Lung microvascular endothelial cell (primary cell): ENCODE measurements around the gene EYA3. TPM values are rescaled to one million over a fixed set of nuclear protein-coding genes. Genes with fewer than 3 reads are reported as not detected.

ENCODE experiments used
- DNase-seq, 2 donors: peaks; one replicate each; pipeline versions ENCODE4 v3.0.0 to v3.0.0-alpha.2; 2010; ENCODE audit warnings: low read depth in 2 of 2
- total RNA-seq: library from RNA; depleted of rRNA; stranded (reverse); fragments of >200 nt; gene quantifications from 2 replicates; pipeline ENCODE4 v1.2.1, GENCODE V29; 2014

Gene EYA3, protein sequence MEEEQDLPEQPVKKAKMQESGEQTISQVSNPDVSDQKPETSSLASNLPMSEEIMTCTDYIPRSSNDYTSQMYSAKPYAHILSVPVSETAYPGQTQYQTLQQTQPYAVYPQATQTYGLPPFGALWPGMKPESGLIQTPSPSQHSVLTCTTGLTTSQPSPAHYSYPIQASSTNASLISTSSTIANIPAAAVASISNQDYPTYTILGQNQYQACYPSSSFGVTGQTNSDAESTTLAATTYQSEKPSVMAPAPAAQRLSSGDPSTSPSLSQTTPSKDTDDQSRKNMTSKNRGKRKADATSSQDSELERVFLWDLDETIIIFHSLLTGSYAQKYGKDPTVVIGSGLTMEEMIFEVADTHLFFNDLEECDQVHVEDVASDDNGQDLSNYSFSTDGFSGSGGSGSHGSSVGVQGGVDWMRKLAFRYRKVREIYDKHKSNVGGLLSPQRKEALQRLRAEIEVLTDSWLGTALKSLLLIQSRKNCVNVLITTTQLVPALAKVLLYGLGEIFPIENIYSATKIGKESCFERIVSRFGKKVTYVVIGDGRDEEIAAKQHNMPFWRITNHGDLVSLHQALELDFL
- 7.6 and 8.5 TPM in 2 replicates for total RNA-seq

DNA sequence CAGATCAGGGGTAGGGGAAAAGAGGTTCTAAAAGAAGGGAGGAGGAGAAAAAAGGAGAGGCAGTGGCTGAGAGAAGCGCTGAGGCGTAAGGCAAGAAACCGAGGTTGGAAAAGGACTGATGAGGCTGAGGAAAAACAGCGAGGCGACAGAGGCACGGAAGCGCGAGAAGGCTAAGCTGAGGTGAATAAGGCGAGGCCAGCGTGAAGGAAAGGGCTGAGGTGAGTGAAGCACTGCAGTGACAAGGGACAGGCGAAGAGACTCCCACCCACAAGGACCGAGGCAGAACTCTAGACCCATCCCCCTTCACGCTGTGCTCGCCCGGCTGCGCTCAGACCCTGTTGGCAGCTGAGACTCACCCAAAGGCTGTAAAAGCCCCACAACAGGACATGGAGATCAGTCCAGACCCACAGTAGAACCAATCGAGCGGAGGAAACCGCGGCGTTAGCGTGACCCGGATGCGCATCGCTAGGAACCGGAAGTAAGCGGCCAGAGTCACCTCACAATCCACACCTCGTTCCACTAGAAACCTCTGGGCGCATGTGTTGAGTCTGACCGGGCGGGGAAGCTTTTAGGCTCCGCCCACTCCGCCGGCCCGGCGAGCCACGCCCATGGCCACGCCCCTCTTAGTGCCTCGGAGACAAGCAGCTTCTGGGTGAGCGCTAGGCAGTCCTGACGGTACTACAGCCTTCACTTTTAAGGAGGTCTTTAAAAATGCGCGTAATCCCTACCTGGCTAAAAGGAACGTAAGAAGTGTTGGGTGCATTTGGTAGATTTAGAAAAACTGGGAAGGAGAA is at the start of gene EYA3:
Gene EYA3 (minus strand): TSS at position 443 of the 794 bp plus-strand sequence. CDS start 30,584 bp downstream, outside the sequence.
- peak; percentile 98 for DNase-seq

DNA sequence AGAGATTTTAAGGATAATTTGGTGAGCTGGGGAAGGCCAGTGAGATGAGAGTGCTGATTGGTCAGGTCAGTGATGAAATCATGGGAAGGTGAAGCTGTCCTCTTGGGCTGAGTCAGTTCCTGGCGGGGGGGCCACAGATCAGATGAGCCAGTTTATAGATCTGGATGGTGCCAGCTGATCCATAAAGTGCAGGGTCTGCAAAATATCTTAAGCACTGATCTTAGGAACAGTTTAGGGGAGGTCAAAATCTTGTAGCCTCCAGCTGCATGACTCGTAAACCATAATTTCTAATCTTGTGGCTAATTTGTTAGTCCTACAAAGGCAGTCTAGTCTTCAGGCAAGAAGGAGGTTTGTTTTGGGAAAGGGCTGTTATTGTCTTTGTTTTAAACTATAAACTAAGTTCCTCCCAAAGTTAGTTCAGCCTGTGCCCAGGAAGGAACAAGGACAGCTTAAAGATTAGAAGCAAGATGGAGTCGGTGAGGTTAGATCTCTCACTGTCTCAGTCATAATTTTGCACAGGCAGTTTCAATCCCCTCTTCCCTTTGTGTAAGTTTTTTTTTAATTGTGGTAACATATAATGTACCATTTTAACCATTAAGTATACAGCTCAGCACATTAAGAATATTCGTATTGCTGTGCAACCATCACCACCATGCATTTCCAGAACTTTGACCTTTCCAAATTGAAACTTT is 48.7 kb upstream of the EYA3 start:
- peak in 1 of 2 donors; percentile 24 for DNase-seq

DNA sequence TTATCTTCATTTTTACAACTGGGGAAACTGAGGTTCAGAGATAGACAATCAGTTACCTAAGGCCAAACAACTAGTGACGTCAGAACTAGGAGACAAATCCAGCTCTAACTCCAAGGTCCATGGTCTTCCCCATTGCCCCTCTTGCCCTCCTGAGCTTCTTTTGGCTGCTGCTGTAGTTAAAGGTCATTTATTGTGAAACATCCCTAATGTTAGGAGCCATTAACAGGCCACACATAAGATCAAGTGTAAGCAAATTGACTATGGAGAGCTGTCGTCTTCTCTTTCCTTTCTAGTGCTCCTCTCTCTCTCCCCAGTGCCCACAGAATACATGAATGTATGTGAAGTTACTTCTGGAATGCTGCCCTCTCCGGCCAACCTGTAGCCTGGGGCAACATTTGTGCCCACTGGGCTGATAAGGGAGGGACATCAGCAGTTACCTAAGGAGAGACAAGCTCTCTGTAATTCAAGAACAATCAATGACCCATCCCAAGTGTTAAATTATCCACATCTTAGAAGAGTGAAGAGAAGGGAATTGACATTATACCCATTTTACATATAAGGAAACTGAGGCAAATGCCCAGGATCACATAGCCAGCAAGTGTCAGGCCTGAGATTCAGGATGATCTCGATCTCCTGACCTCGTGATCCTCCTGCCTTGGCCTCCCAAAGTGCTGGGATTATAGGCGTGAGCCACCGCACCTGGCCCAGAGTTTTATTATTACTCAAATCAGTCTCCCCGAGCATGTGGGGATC is 47.9 kb upstream of the EYA3 start:
- DNase-seq = no peak

DNA sequence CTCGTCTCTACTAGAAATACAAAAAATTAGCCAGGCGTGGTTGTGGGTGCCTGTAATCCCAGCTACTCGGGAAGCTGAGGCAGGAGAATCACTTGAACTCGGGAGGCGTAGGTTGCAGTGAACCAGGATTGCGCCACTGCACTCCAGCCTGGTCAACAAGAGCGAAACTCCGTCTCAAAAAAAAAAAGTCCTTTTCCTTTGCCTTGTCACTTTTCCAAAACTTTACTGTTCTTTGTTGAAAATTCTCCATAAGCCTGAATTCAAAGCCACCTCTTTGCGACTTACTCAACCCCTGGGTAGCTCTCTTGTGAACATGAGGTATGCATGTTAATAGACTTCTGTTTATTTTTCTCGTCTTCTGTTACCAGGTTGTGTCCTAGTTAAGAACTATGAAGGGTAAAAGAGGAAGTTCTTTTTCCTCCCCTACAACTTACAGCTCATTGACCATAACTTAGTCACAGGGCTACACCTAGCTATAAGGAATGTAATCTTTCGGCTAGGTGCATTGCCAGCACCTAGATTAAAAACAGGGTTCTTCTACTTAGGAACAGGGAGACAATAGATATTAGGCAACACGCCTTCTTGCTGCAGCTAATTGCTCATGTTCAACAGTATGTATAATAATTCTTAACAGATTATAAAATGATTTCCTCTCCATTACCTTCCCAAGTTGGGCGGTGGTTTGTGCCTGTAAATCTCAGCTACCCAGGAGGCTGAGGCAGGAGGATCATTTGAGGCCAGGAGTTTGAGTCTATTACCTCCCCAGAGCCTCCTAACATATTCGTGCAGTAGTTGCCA is 47.2 kb upstream of the EYA3 start:
- no peak for DNase-seq

DNA sequence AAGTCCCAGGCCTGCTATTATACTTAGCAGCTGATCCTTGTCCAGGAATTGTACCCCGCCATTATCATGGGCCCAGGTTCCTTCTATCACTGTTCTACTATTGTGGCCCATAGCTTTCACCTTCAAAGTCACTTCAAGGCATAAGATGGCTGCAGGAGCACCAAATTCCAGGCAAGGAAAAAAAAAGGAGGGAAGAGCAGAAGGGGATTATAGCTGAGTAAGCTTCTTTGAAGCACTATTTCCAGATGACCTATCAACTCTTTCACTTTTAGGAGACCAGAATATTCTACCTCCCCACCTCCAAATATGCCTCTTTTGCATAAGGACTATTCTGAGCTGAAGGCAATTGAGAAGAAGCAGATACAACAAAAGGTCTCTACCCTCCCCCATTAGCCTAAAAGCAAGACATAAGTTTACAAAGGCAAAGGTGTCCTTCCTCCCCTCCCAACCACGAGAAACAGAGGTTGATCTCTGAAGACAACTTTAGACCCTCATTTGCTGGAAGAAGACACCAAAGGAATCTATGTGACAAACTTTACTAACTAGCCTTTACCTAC is 46.3 kb upstream of the EYA3 start:
- DNase-seq = no peak

DNA sequence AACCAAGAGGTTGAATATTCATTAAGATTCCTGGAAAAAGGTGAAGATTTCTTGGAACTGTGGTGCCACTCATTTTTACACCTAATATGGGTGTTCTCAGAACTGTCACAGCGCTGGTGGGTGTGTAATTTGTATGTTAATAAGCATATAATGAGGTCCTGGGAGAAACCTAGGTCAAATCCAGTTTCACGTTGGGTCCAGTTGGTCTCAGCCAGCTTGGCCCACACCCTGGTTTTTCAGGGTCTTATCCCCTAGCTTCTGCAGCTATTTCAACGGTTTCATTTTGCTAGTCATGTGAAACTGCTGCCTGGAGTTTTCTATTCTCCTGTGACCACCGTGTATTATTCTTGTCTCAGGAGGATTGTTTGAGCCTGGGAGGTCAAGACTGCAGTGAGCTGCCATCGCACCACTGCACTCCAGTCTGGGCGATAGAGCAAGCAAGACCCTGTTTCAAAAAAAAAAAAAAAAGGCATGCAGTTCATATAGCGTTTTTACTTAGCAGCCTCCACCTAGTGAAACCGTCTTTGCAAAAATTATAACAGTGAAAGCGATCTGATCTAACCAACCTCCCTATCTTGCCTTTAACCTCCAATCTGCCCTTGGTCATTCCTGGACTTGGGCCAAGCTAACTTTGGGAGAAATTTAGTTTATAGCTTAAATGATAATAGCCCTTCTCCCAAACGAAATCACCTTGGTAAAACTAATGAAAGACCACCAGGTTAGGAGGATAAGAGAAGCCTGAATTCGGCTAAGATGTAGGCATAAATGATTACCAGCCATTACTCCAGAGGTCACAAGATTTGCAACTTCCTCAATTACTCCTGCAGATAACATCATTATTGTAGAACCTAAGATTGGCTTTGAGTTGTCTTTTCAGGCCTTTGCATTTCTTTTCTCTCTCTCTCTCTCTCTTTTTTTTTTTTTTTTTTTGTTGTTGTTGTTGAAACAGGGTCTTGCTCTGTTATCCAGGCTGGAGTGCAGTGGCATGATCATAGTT is 44.1 kb upstream of the EYA3 start:
- no peak for DNase-seq

DNA sequence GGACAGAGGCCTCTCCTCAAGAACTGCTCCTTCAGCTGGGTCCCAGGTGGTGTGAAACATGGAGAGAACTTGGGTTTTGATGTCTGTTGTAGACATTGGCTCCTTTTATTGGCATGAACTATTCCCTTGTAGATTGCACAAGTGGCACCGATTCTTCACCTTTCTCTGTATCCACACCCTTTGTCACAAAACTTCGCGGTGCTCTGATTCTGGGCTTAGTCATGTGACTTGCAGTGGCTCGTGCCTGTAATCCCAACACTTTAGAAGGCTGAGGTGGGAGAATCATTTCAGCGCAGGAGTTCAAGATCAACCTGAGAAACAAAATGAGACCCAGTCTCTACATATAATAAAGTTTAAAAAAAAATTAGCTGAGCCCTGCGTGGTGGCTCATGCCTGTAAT is 42.5 kb upstream of the EYA3 start:
- no peak for DNase-seq

DNA sequence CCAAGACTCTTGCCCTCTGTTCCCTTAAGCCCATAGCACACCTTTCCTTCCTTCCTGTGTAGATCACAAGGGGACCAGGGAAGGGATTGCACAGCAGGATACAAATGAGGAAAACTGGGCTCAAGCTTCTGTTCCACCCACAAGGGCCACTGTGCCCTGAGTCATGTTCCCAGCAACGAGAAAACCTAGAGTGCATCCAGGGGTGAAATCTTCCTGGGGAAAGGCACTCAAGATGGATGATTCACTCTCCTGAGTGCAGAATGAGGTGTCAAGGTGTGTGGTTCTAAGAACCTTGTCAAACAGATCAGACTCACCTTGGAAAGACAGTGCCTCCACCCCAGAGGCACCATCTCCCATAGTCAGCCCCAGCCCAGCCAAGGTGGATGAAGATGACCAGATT is 40.7 kb upstream of the EYA3 start:
- peak in 1 of 2 donors; percentile 65 for DNase-seq

DNA sequence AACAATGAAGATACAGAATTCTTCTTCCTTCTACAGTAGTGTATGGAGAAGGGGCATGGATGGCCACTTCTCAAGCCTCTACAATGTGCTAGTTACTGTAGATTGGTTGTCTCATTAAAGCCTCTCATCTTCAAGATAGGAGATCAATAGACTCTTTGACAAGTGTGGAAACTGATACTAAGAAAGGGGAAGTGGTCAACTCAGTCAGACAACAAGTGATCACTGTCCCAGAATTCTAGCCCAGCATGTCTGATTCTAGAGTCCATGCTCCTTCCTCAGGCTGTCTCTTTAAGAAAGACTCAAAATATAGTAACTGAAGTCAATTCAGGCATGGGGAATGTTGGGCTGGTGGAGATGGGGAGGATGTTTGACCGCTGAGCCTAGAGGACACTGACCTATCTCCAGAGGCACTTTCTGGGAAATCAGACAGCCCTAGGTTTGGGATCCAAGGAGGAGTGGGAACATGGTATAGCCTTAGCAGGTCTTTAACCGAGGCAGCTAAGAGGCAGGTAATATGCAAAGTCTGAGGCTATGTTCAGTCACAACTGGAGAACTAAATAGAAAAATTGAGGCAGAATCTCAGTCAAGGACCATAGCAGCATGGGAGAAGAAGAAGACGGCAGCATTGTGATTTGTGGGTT is 39.3 kb upstream of the EYA3 start:
- DNase-seq = no peak

DNA sequence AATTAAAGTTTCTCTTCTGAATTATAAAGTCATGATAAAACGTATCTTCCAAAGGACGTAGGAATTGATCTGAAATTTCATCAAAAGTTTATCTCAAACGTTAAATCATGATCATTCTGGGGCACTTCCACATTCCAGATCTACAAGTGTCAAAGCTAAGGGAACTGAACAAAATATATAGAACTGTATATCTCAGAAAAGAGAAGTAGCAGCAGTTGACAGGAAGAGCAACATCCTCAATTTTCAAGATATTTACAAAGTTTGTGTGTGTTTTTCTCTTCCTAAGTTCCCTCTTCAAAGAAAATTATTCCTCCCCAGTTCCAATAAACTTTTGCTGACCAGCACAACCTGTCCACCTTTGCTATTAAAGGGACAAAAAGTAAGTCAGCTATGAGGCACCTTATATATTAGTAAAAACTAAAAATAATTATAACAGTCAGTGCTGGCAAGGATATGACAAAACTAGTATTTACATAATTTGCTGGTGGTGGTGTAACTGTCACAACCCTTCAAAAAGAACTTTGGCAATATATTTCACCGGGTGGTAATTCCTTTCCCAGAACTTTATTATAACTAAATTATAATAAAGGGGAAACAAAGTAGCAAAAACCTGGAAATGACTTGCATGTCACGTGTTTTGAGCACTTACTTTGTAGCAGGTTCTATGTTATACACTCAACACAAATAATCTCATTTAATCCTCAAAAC is 38.5 kb upstream of the EYA3 start:
- no peak for DNase-seq

DNA sequence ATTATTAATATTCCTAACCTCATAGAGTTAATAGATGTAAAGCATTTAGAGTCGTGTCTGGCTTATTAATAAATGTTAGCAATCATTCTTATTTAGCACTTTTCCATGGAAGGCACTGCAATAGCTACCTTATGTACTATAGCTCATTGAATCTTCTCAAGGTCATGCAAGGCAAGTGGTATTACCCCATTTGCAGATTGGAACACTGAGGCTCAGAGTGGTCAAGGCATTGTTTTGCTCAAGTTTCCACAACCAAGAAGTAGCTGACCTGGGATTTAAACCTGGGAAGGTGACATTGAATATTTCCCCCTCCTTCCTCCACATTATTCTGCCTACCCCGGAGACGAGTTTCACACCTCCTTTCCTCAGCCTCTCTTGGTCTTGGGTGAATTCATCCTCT is 37.8 kb upstream of the EYA3 start:
- no peak for DNase-seq

DNA sequence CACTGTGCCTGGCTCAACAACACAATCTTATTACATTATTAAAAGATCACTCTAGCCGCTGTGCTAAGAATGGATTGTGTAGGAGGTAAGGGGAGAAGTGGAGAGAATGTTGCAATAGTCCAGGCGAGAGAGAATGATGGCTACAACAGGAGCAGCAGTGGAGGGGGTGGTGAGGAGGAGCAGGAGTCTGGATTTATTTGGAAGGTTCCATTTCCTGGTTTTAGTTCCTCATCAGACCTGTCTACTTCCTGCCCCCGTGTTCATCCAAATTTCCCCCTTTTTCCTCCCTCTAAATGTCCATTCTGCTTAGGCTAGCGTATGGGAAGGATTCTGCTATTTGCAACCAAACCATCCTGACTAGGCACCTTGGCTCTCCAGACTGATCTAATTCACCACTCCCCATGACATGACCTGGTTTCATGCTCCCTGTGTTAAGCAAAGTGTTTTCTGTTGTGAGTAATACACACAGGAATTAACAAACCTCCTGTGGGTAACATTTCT is 35.1 kb upstream of the EYA3 start:
- DNase-seq = peak in 1 of 2 donors; percentile 33

DNA sequence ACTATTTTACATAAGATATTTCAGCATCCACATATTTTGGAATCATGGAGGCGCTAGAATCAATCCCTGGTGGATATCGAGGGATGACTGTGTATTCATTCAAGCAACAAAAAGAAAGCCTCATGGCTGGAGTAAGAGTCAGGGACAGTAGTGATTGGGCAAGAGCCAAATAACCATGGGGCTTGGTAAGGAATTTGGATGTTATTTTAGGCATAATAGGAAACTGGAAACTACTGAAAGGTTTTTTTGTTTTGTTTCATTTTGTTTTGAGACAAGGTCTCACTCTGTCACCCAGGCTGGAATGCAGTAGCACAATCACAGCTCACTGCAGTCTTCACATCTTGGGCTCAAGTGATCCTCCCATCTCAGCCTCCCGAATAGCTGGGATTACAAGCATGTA is 33.8 kb upstream of the EYA3 start:
- peak in 1 of 2 donors; percentile 4 for DNase-seq

DNA sequence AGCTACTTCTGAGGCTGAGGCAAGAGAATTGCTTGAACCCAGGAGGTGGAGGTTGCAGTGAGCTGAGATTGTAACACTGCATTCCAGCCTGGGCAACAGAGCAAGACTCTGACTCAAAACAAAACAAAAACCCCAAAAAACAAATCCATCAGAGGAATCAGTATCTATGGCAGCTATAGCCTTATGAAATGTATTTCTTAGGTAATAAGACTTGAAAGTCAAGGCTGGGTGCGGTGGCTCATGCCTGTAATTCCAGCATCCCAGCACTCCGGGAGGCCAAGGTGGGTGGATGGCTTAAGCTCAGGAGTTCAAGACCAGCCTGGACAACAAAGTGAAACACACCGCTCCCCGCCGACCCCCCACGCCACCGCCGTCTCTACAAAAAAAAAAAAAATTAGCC is 31.1 kb upstream of the EYA3 start:
- DNase-seq = no peak

DNA sequence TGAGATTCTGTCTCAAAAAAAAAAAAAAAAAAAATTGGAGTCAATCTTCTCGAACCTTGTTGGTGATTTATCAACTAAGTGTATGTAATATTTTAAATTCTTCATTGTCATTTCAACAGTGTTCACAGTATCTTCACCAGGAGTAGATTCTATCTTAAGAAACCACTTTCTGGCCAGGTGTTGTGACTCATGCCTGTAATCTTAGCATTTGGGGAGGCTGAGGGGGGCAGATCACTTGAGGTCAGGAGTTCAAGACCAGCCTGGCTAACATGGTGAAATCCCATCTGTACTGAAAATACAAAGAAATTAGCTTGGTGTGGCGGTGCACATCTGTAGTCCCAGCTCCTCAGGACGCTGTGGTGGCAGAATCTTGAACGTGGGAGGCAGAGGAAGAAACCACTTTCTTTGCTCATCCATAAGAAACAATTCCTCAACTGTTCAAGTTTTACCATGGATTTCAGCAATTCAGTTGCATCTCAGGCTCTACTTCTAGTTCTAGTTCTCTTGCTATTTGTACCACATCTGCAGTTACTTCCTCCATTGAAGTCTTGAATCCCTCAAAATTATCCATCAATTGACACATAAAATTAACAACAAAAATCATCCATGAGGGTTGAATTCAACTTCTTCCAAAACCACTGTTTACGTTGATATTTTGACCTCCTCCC is 30.4 kb upstream of the EYA3 start:
- no peak for DNase-seq

DNA sequence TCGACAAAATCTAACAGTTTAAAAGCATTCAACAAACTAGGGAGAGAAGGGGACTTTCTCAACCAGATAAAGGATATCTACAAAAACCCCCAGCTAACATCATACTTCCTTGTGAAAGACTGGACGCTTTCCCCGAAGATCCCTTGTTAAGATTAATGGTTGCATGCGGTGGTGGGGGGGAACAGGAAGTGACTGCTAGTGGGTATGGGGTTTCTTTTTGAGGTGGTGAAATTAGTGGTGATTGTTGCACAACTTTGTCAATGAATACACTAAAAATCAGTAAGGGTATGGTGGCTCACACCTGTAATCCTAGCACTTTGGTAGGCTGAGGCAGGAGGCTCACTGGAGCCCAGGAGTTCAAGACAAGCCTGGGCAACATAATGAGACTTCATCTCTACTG is 26.9 kb upstream of the EYA3 start:
- DNase-seq = peak in 1 of 2 donors; percentile 51

DNA sequence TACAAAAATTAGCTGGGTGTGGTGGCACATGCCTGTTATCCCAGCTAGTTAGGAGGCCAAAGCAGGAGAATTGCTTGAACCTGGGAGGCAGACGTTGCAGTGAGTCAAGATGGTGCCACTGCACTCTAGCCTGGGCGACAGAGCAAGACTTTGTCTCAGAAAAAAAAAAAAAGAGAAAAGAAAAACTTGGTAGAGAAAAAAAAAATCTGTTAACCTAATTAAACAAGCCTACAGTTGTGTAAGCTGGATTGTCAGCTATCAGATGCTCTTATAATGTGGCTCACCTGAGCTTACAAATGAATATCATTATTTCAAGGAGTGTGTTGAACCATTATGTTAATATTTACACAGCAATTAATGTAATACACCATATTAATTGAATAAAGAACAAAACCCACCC is 26.4 kb upstream of the EYA3 start:
- DNase-seq = no peak
